H1 (cell line): ENCODE measurements around the gene INPP4B. TPM values are rescaled to one million over a fixed set of nuclear protein-coding genes. Genes with fewer than 3 reads are reported as not detected.

Source experiments
- ASH2L ChIP-seq: fragments of 200-600, 300-600 bp; sonication (generic); IDR thresholded peaks from one replicate; pipeline ENCODE4 v1.7.1; 2017; ENCODE audit warnings: low read length
- CHD2 ChIP-seq: IDR thresholded peaks from 2 replicates; pipeline ENCODE4 v1.6.1; 2012; ENCODE audit warnings: low read length, improper control_type of control experiment
- FOSL1 ChIP-seq: IDR thresholded peaks from 2 replicates; pipeline ENCODE4 v1.6.1; 2011; ENCODE audit warnings: mild to moderate bottlenecking, low read depth, low read length, moderate library complexity; ENCODE audit not compliant: insufficient read depth
- NANOG ChIP-seq: IDR thresholded peaks from 2 replicates; pipeline ENCODE4 v1.6.1; 2011; ENCODE audit warnings: low read length, low read depth, mild to moderate bottlenecking, inconsistent platforms; ENCODE audit not compliant: insufficient read depth, poor library complexity, severe bottlenecking
- NRF1 ChIP-seq: IDR thresholded peaks from 2 replicates; pipeline ENCODE4 v1.6.1; 2011; ENCODE audit warnings: mild to moderate bottlenecking, low read depth, low read length, improper control_type of control experiment
- RFX5 ChIP-seq: IDR thresholded peaks from 2 replicates; pipeline ENCODE4 v1.6.1; 2011; ENCODE audit warnings: low read depth, low read length, improper control_type of control experiment, borderline replicate concordance
- polyA plus RNA-seq, 7 experiments: library from polyadenylated mRNA; depleted of rRNA in 3 of 7; stranded (reverse) in 5 of 7; unstranded in 2 of 7; fragments of >200 nt in 5 of 7; fragments of 200-250 nt in 2 of 7; gene quantifications; 1 replicate in 5 of 7; 2 replicates in 1 of 7; 4 replicates in 1 of 7; pipeline versions ENCODE4 v1.2.1 to v1.2.3, GENCODE V29; 2011 to 2013; ENCODE audit warnings: missing spikeins in 2 of 7, mixed read lengths in 2 of 7
- total RNA-seq: library from RNA; stranded (reverse); fragmentation: NEBNext Ultra II Directional; extraction: Animal tissue kit (Norgen Biotek cat#: 25700); gene quantifications from 2 replicates; pipeline ENCODE4 v1.2.1, GENCODE V29; 2021
- TF ChIP-seq, protein P1 (sequence below): IDR thresholded peaks from 2 replicates; pipeline ENCODE4 v1.6.1; 2012; ENCODE audit warnings: inconsistent platforms

Gene INPP4B
- total and polyA plus RNA-seq, 2 of the 8 experiments (the other 6 are each of a cell fraction or from before 2014, with no cell fraction given) = 0.11 to 0.54 TPM

DNA sequence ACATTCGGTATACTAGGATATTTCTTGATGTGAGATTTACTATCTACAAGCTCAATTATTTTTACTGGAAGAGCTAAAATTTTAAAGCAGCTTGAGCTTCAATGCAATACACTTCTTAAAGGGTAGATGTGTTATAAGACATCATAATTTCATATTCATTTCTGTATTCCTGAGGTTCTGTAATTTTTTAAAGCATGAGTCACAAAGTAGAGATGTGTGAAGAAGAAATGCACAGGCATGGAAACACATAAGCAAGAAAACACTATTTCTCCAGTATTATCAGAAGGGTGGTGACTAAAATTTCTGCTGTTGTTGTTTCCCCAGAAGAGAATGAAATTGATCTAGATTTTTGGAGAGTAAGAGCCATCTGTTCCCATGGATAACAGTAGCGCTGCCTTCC lies 72.6 kb downstream of the INPP4B start (continued):
- TF ChIP-seq NRF1 (no peak), CHD2 (no peak), RFX5 (no peak), NANOG (no peak), FOSL1 (no peak), ASH2L (no peak)
- TF ChIP-seq, protein P1, sequence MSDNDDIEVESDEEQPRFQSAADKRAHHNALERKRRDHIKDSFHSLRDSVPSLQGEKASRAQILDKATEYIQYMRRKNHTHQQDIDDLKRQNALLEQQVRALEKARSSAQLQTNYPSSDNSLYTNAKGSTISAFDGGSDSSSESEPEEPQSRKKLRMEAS = no peak
